H1 (cell line): ENCODE results near the gene GCH1. TPM values are rescaled to one million over a fixed set of nuclear protein-coding genes. Genes with fewer than 3 reads are reported as not detected.

Experiments used
- SIX5 ChIP-seq: IDR thresholded peaks from 2 replicates; pipeline ENCODE4 v1.6.1; 2011; ENCODE audit warnings: mild to moderate bottlenecking, low read depth, low read length
- polyA plus RNA-seq, 7 experiments: library from polyadenylated mRNA; depleted of rRNA in 3 of 7; stranded (reverse) in 5 of 7; unstranded in 2 of 7; fragments of >200 nt in 5 of 7; fragments of 200-250 nt in 2 of 7; gene quantifications; 1 replicate in 5 of 7; 2 replicates in 1 of 7; 4 replicates in 1 of 7; pipeline versions ENCODE4 v1.2.1 to v1.2.3, GENCODE V29; 2011 to 2013; ENCODE audit warnings: missing spikeins in 2 of 7, mixed read lengths in 2 of 7
- total RNA-seq: library from RNA; stranded (reverse); fragmentation: NEBNext Ultra II Directional; extraction: Animal tissue kit (Norgen Biotek cat#: 25700); gene quantifications from 2 replicates; pipeline ENCODE4 v1.2.1, GENCODE V29; 2021
- TF ChIP-seq, protein P1 (sequence below): fragments of 300-600 bp; sonication (generic); IDR thresholded peaks from 2 replicates; pipeline ENCODE4 v1.7.1; 2012; ENCODE audit warnings: low read length, moderate library complexity, mild to moderate bottlenecking, inconsistent platforms; ENCODE audit not compliant: insufficient replicate concordance

The GCH1 gene
- total and polyA plus RNA-seq, 2 of the 8 experiments (the other 6 are each of a cell fraction or from before 2014, with no cell fraction given): 7.3 to 7.9 TPM

GRCh38 chr14:54818201-54819133 lies 84.2 kb downstream of the GCH1 start (continued):
- TF ChIP-seq, protein P1, sequence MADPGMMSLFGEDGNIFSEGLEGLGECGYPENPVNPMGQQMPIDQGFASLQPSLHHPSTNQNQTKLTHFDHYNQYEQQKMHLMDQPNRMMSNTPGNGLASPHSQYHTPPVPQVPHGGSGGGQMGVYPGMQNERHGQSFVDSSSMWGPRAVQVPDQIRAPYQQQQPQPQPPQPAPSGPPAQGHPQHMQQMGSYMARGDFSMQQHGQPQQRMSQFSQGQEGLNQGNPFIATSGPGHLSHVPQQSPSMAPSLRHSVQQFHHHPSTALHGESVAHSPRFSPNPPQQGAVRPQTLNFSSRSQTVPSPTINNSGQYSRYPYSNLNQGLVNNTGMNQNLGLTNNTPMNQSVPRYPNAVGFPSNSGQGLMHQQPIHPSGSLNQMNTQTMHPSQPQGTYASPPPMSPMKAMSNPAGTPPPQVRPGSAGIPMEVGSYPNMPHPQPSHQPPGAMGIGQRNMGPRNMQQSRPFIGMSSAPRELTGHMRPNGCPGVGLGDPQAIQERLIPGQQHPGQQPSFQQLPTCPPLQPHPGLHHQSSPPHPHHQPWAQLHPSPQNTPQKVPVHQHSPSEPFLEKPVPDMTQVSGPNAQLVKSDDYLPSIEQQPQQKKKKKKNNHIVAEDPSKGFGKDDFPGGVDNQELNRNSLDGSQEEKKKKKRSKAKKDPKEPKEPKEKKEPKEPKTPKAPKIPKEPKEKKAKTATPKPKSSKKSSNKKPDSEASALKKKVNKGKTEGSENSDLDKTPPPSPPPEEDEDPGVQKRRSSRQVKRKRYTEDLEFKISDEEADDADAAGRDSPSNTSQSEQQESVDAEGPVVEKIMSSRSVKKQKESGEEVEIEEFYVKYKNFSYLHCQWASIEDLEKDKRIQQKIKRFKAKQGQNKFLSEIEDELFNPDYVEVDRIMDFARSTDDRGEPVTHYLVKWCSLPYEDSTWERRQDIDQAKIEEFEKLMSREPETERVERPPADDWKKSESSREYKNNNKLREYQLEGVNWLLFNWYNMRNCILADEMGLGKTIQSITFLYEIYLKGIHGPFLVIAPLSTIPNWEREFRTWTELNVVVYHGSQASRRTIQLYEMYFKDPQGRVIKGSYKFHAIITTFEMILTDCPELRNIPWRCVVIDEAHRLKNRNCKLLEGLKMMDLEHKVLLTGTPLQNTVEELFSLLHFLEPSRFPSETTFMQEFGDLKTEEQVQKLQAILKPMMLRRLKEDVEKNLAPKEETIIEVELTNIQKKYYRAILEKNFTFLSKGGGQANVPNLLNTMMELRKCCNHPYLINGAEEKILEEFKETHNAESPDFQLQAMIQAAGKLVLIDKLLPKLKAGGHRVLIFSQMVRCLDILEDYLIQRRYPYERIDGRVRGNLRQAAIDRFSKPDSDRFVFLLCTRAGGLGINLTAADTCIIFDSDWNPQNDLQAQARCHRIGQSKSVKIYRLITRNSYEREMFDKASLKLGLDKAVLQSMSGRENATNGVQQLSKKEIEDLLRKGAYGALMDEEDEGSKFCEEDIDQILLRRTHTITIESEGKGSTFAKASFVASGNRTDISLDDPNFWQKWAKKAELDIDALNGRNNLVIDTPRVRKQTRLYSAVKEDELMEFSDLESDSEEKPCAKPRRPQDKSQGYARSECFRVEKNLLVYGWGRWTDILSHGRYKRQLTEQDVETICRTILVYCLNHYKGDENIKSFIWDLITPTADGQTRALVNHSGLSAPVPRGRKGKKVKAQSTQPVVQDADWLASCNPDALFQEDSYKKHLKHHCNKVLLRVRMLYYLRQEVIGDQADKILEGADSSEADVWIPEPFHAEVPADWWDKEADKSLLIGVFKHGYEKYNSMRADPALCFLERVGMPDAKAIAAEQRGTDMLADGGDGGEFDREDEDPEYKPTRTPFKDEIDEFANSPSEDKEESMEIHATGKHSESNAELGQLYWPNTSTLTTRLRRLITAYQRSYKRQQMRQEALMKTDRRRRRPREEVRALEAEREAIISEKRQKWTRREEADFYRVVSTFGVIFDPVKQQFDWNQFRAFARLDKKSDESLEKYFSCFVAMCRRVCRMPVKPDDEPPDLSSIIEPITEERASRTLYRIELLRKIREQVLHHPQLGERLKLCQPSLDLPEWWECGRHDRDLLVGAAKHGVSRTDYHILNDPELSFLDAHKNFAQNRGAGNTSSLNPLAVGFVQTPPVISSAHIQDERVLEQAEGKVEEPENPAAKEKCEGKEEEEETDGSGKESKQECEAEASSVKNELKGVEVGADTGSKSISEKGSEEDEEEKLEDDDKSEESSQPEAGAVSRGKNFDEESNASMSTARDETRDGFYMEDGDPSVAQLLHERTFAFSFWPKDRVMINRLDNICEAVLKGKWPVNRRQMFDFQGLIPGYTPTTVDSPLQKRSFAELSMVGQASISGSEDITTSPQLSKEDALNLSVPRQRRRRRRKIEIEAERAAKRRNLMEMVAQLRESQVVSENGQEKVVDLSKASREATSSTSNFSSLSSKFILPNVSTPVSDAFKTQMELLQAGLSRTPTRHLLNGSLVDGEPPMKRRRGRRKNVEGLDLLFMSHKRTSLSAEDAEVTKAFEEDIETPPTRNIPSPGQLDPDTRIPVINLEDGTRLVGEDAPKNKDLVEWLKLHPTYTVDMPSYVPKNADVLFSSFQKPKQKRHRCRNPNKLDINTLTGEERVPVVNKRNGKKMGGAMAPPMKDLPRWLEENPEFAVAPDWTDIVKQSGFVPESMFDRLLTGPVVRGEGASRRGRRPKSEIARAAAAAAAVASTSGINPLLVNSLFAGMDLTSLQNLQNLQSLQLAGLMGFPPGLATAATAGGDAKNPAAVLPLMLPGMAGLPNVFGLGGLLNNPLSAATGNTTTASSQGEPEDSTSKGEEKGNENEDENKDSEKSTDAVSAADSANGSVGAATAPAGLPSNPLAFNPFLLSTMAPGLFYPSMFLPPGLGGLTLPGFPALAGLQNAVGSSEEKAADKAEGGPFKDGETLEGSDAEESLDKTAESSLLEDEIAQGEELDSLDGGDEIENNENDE: no peak
- no peak for TF ChIP-seq SIX5
